Spleen (tissue), 11 donors: ENCODE data around the gene GRAMD2A. TPM values are rescaled to one million over a fixed set of nuclear protein-coding genes. Genes with fewer than 3 reads are reported as not detected.

Experiments used
- DNase-seq: peaks from one replicate; pipeline ENCODE4 v3.0.0-alpha.2; 2020
- H3K27ac ChIP-seq, 8 donors: fragments of 200-600 bp; sonication (generic) in 7 of 8; 1 replicate in 4 of 8; 2 replicates in 4 of 8; pipeline versions ENCODE4 v1.5.0 to v1.8.0; 2016 to 2021; ENCODE audit warnings: inconsistent platforms in 4 of 8, mild to moderate bottlenecking in 4 of 8, moderate library complexity in 1 of 8
- H3K27me3 ChIP-seq, 7 donors: fragments of 200-600 bp; sonication (generic) in 6 of 7; replicated peaks in 1 of 7; 1 replicate in 4 of 7; 2 replicates in 3 of 7; pipeline versions ENCODE4 v1.5.0 to v1.8.0; 2016 to 2021; ENCODE audit warnings: inconsistent platforms in 3 of 7, mild to moderate bottlenecking in 1 of 7
- H3K36me3 ChIP-seq, 6 donors: fragments of 200-600 bp; sonication (generic) in 5 of 6; 1 replicate in 4 of 6; 2 replicates in 2 of 6; pipeline versions ENCODE4 v1.5.0 to v1.8.0; 2016 to 2021; ENCODE audit warnings: inconsistent platforms in 2 of 6
- H3K4me1 ChIP-seq, 6 donors: fragments of 200-600 bp; sonication (generic) in 5 of 6; 1 replicate in 3 of 6; 2 replicates in 3 of 6; pipeline versions ENCODE4 v1.5.0 to v1.8.0; 2016 to 2021; ENCODE audit warnings: inconsistent platforms in 3 of 6
- H3K4me3 ChIP-seq, 8 donors: fragments of 200-600 bp; sonication (generic) in 7 of 8; 1 replicate in 4 of 8; 2 replicates in 4 of 8; pipeline versions ENCODE4 v1.5.0 to v1.8.0; 2016 to 2021; ENCODE audit warnings: inconsistent platforms in 4 of 8, mild to moderate bottlenecking in 4 of 8, moderate library complexity in 2 of 8
- H3K9me3 ChIP-seq, 8 donors: fragments of 200-600 bp; sonication (generic) in 7 of 8; 1 replicate in 4 of 8; 2 replicates in 4 of 8; pipeline versions ENCODE4 v1.5.0 to v1.8.0; 2016 to 2021; ENCODE audit warnings: inconsistent platforms in 4 of 8
- POLR2A ChIP-seq, 3 donors: fragments of 450-650 bp; IDR thresholded peaks; one replicate each; pipeline ENCODE4 v1.5.1; 2017; ENCODE audit warnings: antibody characterized with exemption in 3 of 3, mild to moderate bottlenecking in 1 of 3
- POLR2AphosphoS5 ChIP-seq, 3 donors: sonication (generic); formaldehyde crosslinking; IDR thresholded peaks; one replicate each; pipeline ENCODE4 v1.5.1; 2017; ENCODE audit warnings: antibody characterized with exemption in 3 of 3
- WGBS, 5 donors: extraction: QIAGEN DNeasy Blood & Tissue Kit in 3 of 5; methylation state at CpG; one replicate each; pipeline versions ENCODE4 v1.1.5 to v1.1.7; 2013 to 2018; 5-methylcytosine and 5-hydroxymethylcytosine counted together
- intact Hi-C: fragments of 100-400 bp; cut with DNase I; formaldehyde crosslinking; loops from one replicate; pipeline ENCODE4 v1.15.0; 2023; ENCODE audit warnings: low total_unique reads
- polyA plus RNA-seq, 3 donors: library from polyadenylated mRNA; stranded (reverse); fragments of 200-250 nt; gene quantifications; one replicate each; pipeline ENCODE4 v1.2.1, GENCODE V29; 2013
- total RNA-seq, 7 donors: library from RNA; depleted of rRNA in 3 of 7; stranded (reverse); fragments of >200 nt in 3 of 7; fragmentation: NEBNext Ultra II Directional in 4 of 7; extraction: Animal tissue kit (Norgen Biotek cat#: 25700) in 4 of 7; gene quantifications; one replicate each; pipeline versions ENCODE4 v1.1.0 to v1.2.1, GENCODE V29; 2016 to 2021
- TF ChIP-seq, protein P1 (sequence below), 11 experiments: fragments of 200-600 bp in 7 of 11; fragments of 450-650 bp in 4 of 11; sonication (generic) in 4 of 11; IDR thresholded peaks in 8 of 11; conservative IDR thresholded peaks in 3 of 11; 1 replicate in 7 of 11; 2 replicates in 4 of 11; pipeline versions ENCODE4 v1.4.0 to v1.8.0; 2016 to 2021; ENCODE audit warnings: antibody characterized with exemption in 11 of 11, inconsistent platforms in 4 of 11, mild to moderate bottlenecking in 1 of 11
- donor health status: healthy with polysubstance abuse.
- donor health status: DM: no; HTN: no; CAD: no; lungs with moderate emphysema.
- donor health status: DM: no; HTN: no; CAD: no.
- donor health status: Bipolar disorder and iron deficiency.
- donor health status: healthy.
- donor health status: DM: no; HTN: no; CAD: no.
- donor health status: DM: yes; HTN: yes; CAD: no.

Gene GRAMD2A
- total and polyA plus RNA-seq, 10 donors: 0.03 to 0.34 (median 0.09) TPM; not detected in 6

DNA sequence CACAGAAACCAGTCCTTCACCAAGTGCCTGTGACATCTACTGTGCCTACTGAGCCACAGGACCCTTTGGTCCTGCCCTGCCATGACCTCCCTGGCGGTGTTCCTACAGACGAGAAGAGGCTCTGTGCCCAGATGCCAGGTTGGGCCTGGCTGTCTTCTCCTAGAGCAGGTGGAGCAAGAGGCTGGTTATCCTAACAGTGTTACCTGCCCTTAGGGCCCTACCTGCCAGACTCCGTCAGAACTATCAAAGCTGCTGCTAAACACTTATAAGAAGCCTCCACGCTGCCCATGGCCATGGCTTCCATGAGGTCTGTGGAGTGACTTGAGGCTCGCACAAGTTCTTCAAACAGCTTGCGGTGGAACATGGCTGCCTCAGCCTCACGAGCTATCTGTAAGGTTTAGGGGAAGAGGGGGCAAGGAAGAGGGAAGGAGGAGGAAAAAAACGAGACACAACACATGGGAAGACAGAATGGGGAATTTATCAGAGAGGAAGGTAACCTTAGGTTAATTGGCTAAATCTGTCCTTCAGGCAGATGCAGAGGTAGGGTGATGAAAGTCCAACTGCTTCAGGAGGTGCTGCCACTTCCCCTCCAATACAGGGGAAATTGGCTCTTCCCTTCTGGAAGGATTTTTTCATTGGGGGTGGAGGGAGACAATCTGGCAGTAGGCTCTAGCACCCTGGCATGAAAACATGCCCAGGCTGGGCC is 5.4 kb upstream of the GRAMD2A start:
- H3K27me3 ChIP-seq: peaks cover 0 to 2% (median under 1%) of the 10 kb centered on the region in 7 donors
- peaks cover 15 to 100% (median 95%) of the 10 kb centered on the region in 6 donors for H3K36me3 ChIP-seq
- 82 to 95% (median 84%) methylated on average over 8 of the region's 8 CpGs for WGBS, 5 donors
- TF ChIP-seq, protein P1, sequence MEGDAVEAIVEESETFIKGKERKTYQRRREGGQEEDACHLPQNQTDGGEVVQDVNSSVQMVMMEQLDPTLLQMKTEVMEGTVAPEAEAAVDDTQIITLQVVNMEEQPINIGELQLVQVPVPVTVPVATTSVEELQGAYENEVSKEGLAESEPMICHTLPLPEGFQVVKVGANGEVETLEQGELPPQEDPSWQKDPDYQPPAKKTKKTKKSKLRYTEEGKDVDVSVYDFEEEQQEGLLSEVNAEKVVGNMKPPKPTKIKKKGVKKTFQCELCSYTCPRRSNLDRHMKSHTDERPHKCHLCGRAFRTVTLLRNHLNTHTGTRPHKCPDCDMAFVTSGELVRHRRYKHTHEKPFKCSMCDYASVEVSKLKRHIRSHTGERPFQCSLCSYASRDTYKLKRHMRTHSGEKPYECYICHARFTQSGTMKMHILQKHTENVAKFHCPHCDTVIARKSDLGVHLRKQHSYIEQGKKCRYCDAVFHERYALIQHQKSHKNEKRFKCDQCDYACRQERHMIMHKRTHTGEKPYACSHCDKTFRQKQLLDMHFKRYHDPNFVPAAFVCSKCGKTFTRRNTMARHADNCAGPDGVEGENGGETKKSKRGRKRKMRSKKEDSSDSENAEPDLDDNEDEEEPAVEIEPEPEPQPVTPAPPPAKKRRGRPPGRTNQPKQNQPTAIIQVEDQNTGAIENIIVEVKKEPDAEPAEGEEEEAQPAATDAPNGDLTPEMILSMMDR (IDR thresholded peaks at IDR 0.05 in 8 of 11, conservative IDR thresholded peaks at IDR 0.05 in 3 of 11): no peak
- TF ChIP-seq POLR2AphosphoS5 (IDR thresholded peaks at IDR 0.05): no peak
- no peak for TF ChIP-seq POLR2A (IDR thresholded peaks at IDR 0.05)
- no peaks in the 10 kb centered on the region for H3K9me3 ChIP-seq
- intact Hi-C loops: no loop called here
- H3K27ac ChIP-seq: peak overlapping the region in 2 of 8 donors; percentile 15 to 19
- peaks cover 0 to 47% (median 10%) of the 10 kb centered on the region in 6 donors for H3K4me1 ChIP-seq
- no peak overlapping the region for H3K4me3 ChIP-seq
- DNase-seq: no peak

DNA sequence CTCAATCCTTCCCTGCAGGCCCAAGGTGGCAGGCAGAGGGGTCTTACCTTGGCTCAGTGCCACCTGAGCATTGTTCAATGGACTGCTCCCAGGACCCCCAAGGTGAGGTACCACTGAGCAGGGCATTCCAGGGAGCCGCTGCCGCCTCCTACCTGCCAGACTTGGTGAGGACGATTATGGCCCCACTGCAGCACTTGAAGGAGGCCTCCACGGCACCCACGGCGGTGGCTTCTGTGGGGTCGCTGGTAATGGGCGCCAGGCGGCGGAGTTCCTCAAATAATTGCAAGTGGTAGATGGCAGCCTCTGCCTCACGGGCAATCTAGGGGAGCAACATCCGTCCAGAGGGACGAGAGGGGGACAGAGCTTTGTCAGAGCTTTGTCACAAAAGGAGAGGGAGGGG is 4.7 kb upstream of the GRAMD2A start:
- Histone ChIP-seq H3K27ac (peak overlapping the region in 3 of 8 donors; percentile 15 to 65 (median 43)), H3K9me3 (no peaks in the 10 kb centered on the region), H3K27me3 (peaks cover 0 to 9% (median 6%) of the 10 kb centered on the region in 7 donors), H3K4me3 (no peak overlapping the region), H3K4me1 (peaks cover 0 to 52% (median 14%) of the 10 kb centered on the region in 6 donors), H3K36me3 (peaks cover 14 to 95% (median 88%) of the 10 kb centered on the region in 6 donors)
- DNase-seq: no peak
- TF ChIP-seq, protein P1 (IDR thresholded peaks at IDR 0.05 in 8 of 11, conservative IDR thresholded peaks at IDR 0.05 in 3 of 11): no peak
- TF ChIP-seq POLR2AphosphoS5 (IDR thresholded peaks at IDR 0.05): peak in 1 of 3 donors; percentile 67
- TF ChIP-seq POLR2A (IDR thresholded peaks at IDR 0.05): no peak
- intact Hi-C loops: no loop called here
- WGBS, 5 donors: 91 to 95% (median 93%) methylated on average over 13 of the region's 13 CpGs

DNA sequence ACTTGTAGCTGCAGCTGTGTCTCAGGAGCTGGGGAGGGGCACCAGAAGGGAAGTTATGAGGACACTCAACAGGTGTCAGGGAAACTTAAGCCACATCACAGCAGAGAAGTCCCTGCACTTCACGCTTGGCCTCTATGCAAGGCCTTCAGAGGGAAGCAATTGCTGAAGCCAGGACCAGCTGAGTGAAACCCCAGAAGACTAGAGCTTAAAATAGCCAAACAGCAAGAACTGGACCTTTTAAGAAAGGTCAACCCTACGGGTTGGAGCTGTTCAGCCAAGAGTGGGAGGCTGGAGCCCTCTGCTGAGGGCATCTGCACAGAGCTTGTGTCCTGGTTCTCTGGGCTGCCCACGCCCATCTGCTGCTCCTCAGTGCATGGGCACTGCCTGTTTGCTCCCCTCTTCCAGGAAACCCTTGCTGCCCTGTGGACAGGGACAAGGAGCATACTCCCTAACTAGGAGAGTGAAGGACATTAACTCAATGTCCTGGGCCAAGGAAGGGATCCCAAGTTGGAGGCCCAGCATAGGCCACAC is 3.9 kb upstream of the GRAMD2A start:
- H3K36me3 ChIP-seq: peaks cover 14 to 86% (median 80%) of the 10 kb centered on the region in 6 donors
- peaks cover 0 to 17% (median 14%) of the 10 kb centered on the region in 7 donors for H3K27me3 ChIP-seq
- peaks cover 0 to 61% (median 20%) of the 10 kb centered on the region in 6 donors for H3K4me1 ChIP-seq
- TF ChIP-seq, protein P1 (IDR thresholded peaks at IDR 0.05 in 8 of 11, conservative IDR thresholded peaks at IDR 0.05 in 3 of 11): no peak
- TF ChIP-seq POLR2A (IDR thresholded peaks at IDR 0.05) (no peak), POLR2AphosphoS5 (IDR thresholded peaks at IDR 0.05) (peak; percentile 5 to 39 (median 25))
- no peak for DNase-seq
- H3K9me3 ChIP-seq: no peaks in the 10 kb centered on the region
- intact Hi-C loops: no loop called here
- 61 to 69% (median 64%) methylated on average over 3 of the region's 3 CpGs for WGBS, 5 donors
- peak overlapping the region in 4 of 8 donors; percentile 21 to 65 (median 40) for H3K27ac ChIP-seq
- no peak overlapping the region for H3K4me3 ChIP-seq
